Measurements from ENCODE around the gene TAS2R4.
"Not testable (repeated sequence)": the region's sequence is repeated elsewhere in the genome, so short reads cannot be mapped to it uniquely, and the experiment has no call there.

The TAS2R4 gene

GRCh38 chr7:141776374-141776773 is at the start of gene TAS2R4:
Gene TAS2R4 (plus strand): TSS chr7:141776674. CDS start chr7:141778489, 1,815 bp downstream.
- DNase-seq (ENCODE audit: low spot score), result no peak

- DNase-seq (ENCODE audit: low spot score), result no peak
Measured at GRCh38 chr7:141729020-141729419, 47.5 kb upstream of the TAS2R4 start.

- DNase-seq (ENCODE audit: low spot score), result no peak
Measured at GRCh38 chr7:141731476-141732149, 44.9 kb upstream of the TAS2R4 start.

- DNase-seq (ENCODE audit: low spot score), result peak; percentile 12
Measured at GRCh38 chr7:141737118-141737835, 39.2 kb upstream of the TAS2R4 start.

GRCh38 chr7:141737836-141738591 is 38.5 kb upstream of the TAS2R4 start, which contains the start of gene SSBP1:
Gene SSBP1 (plus strand): TSS chr7:141738358. CDS start chr7:141739167, 809 bp downstream.
- DNase-seq (ENCODE audit: low spot score), result peak; percentile 95

- DNase-seq (ENCODE audit: low spot score), result no peak
Measured at GRCh38 chr7:141738592-141739013, 37.9 kb upstream of the TAS2R4 start.

GRCh38 chr7:141739250-141739649 is 37.2 kb upstream of the TAS2R4 start:
- DNase-seq (ENCODE audit: low spot score), result no peak

GRCh38 chr7:141742229-141742628 is 34.2 kb upstream of the TAS2R4 start:
- DNase-seq (ENCODE audit: low spot score), result no peak

GRCh38 chr7:141744131-141744530 is 32.3 kb upstream of the TAS2R4 start:
- DNase-seq (ENCODE audit: low spot score), result no peak

GRCh38 chr7:141748396-141748795 is 28.1 kb upstream of the TAS2R4 start:
- no peak for DNase-seq (ENCODE audit: low spot score)

GRCh38 chr7:141751904-141752303 is 24.6 kb upstream of the TAS2R4 start:
- DNase-seq (ENCODE audit: low spot score), result not testable (repeated sequence)

- DNase-seq (ENCODE audit: low spot score), result no peak
Measured at GRCh38 chr7:141752634-141753033, 23.8 kb upstream of the TAS2R4 start.

GRCh38 chr7:141754939-141755338 is 21.5 kb upstream of the TAS2R4 start:
- peak; percentile 25 for DNase-seq (ENCODE audit: low spot score)

- no peak for DNase-seq (ENCODE audit: low spot score)
Measured at GRCh38 chr7:141763797-141764196, 12.7 kb upstream of the TAS2R4 start, which contains the start of gene TAS2R3. Gene TAS2R3 (plus strand): TSS chr7:141764097. CDS start chr7:141764159, 62 bp downstream.

- not testable (repeated sequence) for DNase-seq (ENCODE audit: low spot score)
Measured at GRCh38 chr7:141770083-141770583, 6.3 kb upstream of the TAS2R4 start.

- DNase-seq (ENCODE audit: low spot score), result peak; percentile 59
Measured at GRCh38 chr7:141785706-141786552, 9.5 kb downstream of the TAS2R4 start.

- DNase-seq (ENCODE audit: low spot score), result no peak
Measured at GRCh38 chr7:141788296-141788695, 11.8 kb downstream of the TAS2R4 start.

- no peak for DNase-seq (ENCODE audit: low spot score)
Measured at GRCh38 chr7:141789917-141790316, 13.4 kb downstream of the TAS2R4 start, which contains the start of gene TAS2R5. Gene TAS2R5 (plus strand): TSS chr7:141790217. CDS start chr7:141790362, 145 bp downstream.

GRCh38 chr7:141792526-141792925 is 16.1 kb downstream of the TAS2R4 start:
- no peak for DNase-seq (ENCODE audit: low spot score)

- DNase-seq (ENCODE audit: low spot score), result no peak
Measured at GRCh38 chr7:141820067-141820466, 43.6 kb downstream of the TAS2R4 start.

- not testable (repeated sequence) for DNase-seq (ENCODE audit: low spot score)
Measured at GRCh38 chr7:141822432-141822831, 46.0 kb downstream of the TAS2R4 start.

All from activated CD4-positive, alpha-beta T cell treated with anti-CD3 and anti-CD28 coated beads, Interleukin-2, Interleukin-4, amounts not matched to agents 100 ng/mL and 50 ng/mL, durations not matched to agents 16 hours and 8 hours (primary cell).